ENCODE data around the gene SPATA20. TPM values are rescaled to one million over a fixed set of nuclear protein-coding genes. Genes with fewer than 3 reads are reported as not detected.

The SPATA20 gene
- total and polyA plus RNA-seq, 2 of the 8 experiments (the other 6 are each of a cell fraction or from before 2014, with no cell fraction given), result 16.2 to 17.5 TPM

DNA sequence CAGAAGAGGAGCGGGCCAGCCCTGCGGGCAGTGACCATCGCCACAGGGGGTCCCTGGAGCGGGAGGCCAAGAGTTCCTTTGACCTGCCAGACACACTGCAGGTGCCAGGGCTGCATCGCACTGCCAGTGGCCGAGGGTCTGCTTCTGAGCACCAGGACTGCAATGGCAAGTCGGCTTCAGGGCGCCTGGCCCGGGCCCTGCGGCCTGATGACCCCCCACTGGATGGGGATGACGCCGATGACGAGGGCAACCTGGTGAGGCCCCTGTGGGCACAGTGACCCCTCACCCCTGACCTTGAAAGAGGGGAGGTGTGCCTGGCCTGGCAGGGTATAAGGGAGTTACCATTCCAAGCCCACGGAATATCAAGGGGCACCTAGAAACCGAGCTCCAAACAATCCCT lies 52.6 kb downstream of the SPATA20 start:
- Histone ChIP-seq H3K36me3 (ENCODE audit: control insufficient read depth in 2 of 4, insufficient read depth in 4 of 4, low read length in 3 of 4) (no peaks in the 10 kb centered on the region), H3K18ac (ENCODE audit: extremely low read depth, low read length) (no peak overlapping the region), H3K27me3 (replicated peaks in 1 of 4; ENCODE audit: control insufficient read depth in 3 of 4, extremely low read depth in 1 of 4, insufficient read depth in 3 of 4, low read length in 3 of 4) (no peaks in the 10 kb centered on the region), H4K8ac (ENCODE audit: extremely low read depth, insufficient read depth, low read length) (no peak overlapping the region), H3K4me2 (ENCODE audit: insufficient read depth in 1 of 2, low read depth in 2 of 2, low read length in 2 of 2) (no peak overlapping the region), H3K9ac (replicated peaks in 1 of 4; ENCODE audit: extremely low read depth in 1 of 4, low read depth in 3 of 4, low read length in 3 of 4) (no peak overlapping the region), H3K23me2 (ENCODE audit: low read depth, low read length) (no peaks in the 10 kb centered on the region), H2BK20ac (ENCODE audit: low read length) (no peak overlapping the region), H3K4me3 (ENCODE audit: extremely low read depth in 1 of 4, insufficient read depth in 2 of 4, low read depth in 3 of 4, low read length in 4 of 4) (no peak overlapping the region), H2BK12ac (ENCODE audit: low read depth, low read length) (no peak overlapping the region), H3K9me3 (ENCODE audit: insufficient read depth in 2 of 2, low read depth in 1 of 2, low read length in 1 of 2) (no peaks in the 10 kb centered on the region), H3K79me2 (ENCODE audit: control insufficient read depth in 1 of 2, insufficient read depth in 2 of 2, low read length in 2 of 2) (no peaks in the 10 kb centered on the region), H2BK15ac (ENCODE audit: low read length) (no peak overlapping the region), H3K27ac (ENCODE audit: low read depth, low read length) (no peak overlapping the region), H4K91ac (replicated peaks; ENCODE audit: insufficient read length, low read length) (no peak overlapping the region), H2AFZ (ENCODE audit: low read length) (no peak overlapping the region), H4K5ac (ENCODE audit: insufficient read length, low read depth, low read length) (no peak overlapping the region), H4K20me1 (replicated peaks in 1 of 2; ENCODE audit: control insufficient read depth in 1 of 2, insufficient read depth in 2 of 2, low read length in 2 of 2) (no peaks in the 10 kb centered on the region), H3K4ac (replicated peaks; ENCODE audit: insufficient read length, low read depth, low read length) (no peak overlapping the region), H3K14ac (ENCODE audit: insufficient read length) (no peak overlapping the region), H3K23ac (ENCODE audit: insufficient read length) (no peak overlapping the region), H2BK120ac (replicated peaks; ENCODE audit: low read depth, low read length) (no peak overlapping the region), H3K56ac (replicated peaks; ENCODE audit: insufficient read length, low read depth, low read length) (no peak overlapping the region), H3K4me1 (replicated peaks in 1 of 4; ENCODE audit: control insufficient read depth in 3 of 4, insufficient read depth in 4 of 4, low read length in 3 of 4) (peaks cover 0 to 7% (median 2%) of the 10 kb centered on the region in 4 experiments; a peak in 3 of 7 replicates), H2BK5ac (ENCODE audit: low read depth, low read length) (no peak overlapping the region), H2AK5ac (ENCODE audit: low read depth, low read length) (no peak overlapping the region), H3K79me1 (ENCODE audit: low read depth, low read length) (no peaks in the 10 kb centered on the region)
- no peak for DNase-seq (ENCODE audit: low read depth in 1 of 2, low spot score in 2 of 2)
- POLR2A ChIA-PET (ENCODE audit: partially characterized antibody), result interaction anchor here (1.0 kb wide), 1 partner anchor 33 kb away, joined by 3 read pairs; no protein-coding TSS in a partner anchor
- CTCF ChIA-PET (ENCODE audit: partially characterized antibody), result interaction anchor here (0.6 to 6.4 kb wide), 16 partner anchors 11 to 184 kb away, joined by 3 to 49 read pairs (median 4); partner anchors contain the start of gene CACNA1G
- WGBS, 2 experiments (ENCODE audit: extremely low coverage in 1 of 2, insufficient coverage in 1 of 2, insufficient read length in 1 of 2, insufficient replicate concordance in 2 of 2, low coverage in 1 of 2, low lambda C conversion rate in 2 of 2, missing lambda C conversion rate in 1 of 2), result 80% methylated on average over 8 of the region's 15 CpGs; no CpG with 5 or more reads in 1 of the 2 experiments
- FAIRE-seq, result no peak
- TF ChIP-seq SUZ12 (IDR thresholded peaks at IDR 0.05; ENCODE audit: low read length) (no peak), CHD1 (IDR thresholded peaks at IDR 0.05; ENCODE audit: low read depth, low read length) (no peak), TBP (IDR thresholded peaks at IDR 0.05; ENCODE audit: low read depth, low read length) (no peak), KDM1A (IDR thresholded peaks at IDR 0.05; ENCODE audit: borderline replicate concordance, low read length) (no peak), POLR2AphosphoS5 (IDR thresholded peaks at IDR 0.05; ENCODE audit: low read depth, low read length) (no peak), FOSL1 (IDR thresholded peaks at IDR 0.05; ENCODE audit: insufficient read depth, low read depth, low read length) (no peak), SP2 (IDR thresholded peaks at IDR 0.05; ENCODE audit: low read length) (no peak), ZNF274 (IDR thresholded peaks at IDR 0.05; ENCODE audit: borderline replicate concordance, extremely low read depth, low read length) (no peak)
